ENCODE results near the gene SSH3. TPM values are rescaled to one million over a fixed set of nuclear protein-coding genes. Genes with fewer than 3 reads are reported as not detected.
"Not testable (repeated sequence)": the region's sequence is repeated elsewhere in the genome, so short reads cannot be mapped to it uniquely, and the experiment has no call there.

SSH3 gene
- total RNA-seq, 2 donors from 2014 or later: 19.2 to 32.3 TPM

DNA sequence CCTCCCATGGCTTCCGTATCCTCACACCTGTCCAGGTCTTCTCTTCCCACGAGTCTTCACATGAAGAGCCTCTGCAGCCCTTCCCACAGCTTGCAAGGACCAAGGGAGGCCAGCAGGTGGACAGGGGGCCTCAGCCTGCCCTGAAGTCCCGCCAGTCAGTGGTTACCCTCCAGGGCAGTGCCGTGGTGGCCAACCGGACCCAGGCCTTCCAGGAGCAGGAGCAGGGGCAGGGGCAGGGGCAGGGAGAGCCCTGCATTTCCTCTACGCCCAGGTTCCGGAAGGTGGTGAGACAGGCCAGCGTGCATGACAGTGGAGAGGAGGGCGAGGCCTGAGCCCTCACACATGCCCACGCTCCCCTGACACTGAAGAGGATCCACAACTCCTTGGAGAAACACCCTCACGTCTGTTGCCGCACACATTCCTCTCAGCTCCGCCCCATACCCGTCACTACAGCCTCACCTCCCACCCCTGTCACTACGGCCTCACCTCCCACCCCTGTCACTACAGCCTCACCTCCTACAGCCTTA lies 8.3 kb downstream of the SSH3 start:
- DNase-seq (ENCODE audit: low spot score) (no peak), ATAC-seq (peak; percentile 32 to 41)
- no peak overlapping the region for H3K27ac Mint-ChIP-seq
- no peaks in the 10 kb centered on the region for H3K36me3 Mint-ChIP-seq
- no peaks in the 10 kb centered on the region for H3K9me3 Mint-ChIP-seq
- no peak overlapping the region for H3K4me3 Mint-ChIP-seq
- no peaks in the 10 kb centered on the region for H3K27me3 Mint-ChIP-seq
- peaks cover 16 to 17% of the 10 kb centered on the region in 2 donors for H3K4me1 Mint-ChIP-seq (ENCODE audit: low read depth in 2 of 2)

GRCh38 chr11:67312187-67313021 lies 9.1 kb downstream of the SSH3 start:
- DNase-seq (ENCODE audit: low spot score): no peak
- H3K4me1 Mint-ChIP-seq (ENCODE audit: low read depth in 2 of 2): peaks cover 20 to 21% of the 10 kb centered on the region in 2 donors
- no peak for ATAC-seq
- no peaks in the 10 kb centered on the region for H3K9me3 Mint-ChIP-seq
- H3K36me3 Mint-ChIP-seq: no peaks in the 10 kb centered on the region
- no peaks in the 10 kb centered on the region for H3K27me3 Mint-ChIP-seq
- peak overlapping the region; percentile 71 to 80 for H3K27ac Mint-ChIP-seq
- H3K4me3 Mint-ChIP-seq: no peak overlapping the region

GRCh38 chr11:67313125-67313890 lies 10.0 kb downstream of the SSH3 start:
- no peak overlapping the region for H3K4me3 Mint-ChIP-seq
- ATAC-seq (no peak), DNase-seq (ENCODE audit: low spot score) (no peak)
- H3K27ac Mint-ChIP-seq: peak overlapping the region; percentile 71 to 80
- no peaks in the 10 kb centered on the region for H3K36me3 Mint-ChIP-seq
- H3K9me3 Mint-ChIP-seq: no peaks in the 10 kb centered on the region
- peaks cover 26 to 27% of the 10 kb centered on the region in 2 donors for H3K4me1 Mint-ChIP-seq (ENCODE audit: low read depth in 2 of 2)
- no peaks in the 10 kb centered on the region for H3K27me3 Mint-ChIP-seq

GRCh38 chr11:67314218-67314617 lies 10.9 kb downstream of the SSH3 start:
- no peaks in the 10 kb centered on the region for H3K9me3 Mint-ChIP-seq
- DNase-seq (ENCODE audit: low spot score) (no peak), ATAC-seq (no peak)
- H3K4me1 Mint-ChIP-seq (ENCODE audit: low read depth in 2 of 2): peaks cover 30 to 32% of the 10 kb centered on the region in 2 donors
- H3K36me3 Mint-ChIP-seq: no peaks in the 10 kb centered on the region
- peak overlapping the region; percentile 71 to 73 for H3K27ac Mint-ChIP-seq
- H3K4me3 Mint-ChIP-seq: no peak overlapping the region
- H3K27me3 Mint-ChIP-seq: peaks cover 0 to 3% of the 10 kb centered on the region in 2 donors

DNA sequence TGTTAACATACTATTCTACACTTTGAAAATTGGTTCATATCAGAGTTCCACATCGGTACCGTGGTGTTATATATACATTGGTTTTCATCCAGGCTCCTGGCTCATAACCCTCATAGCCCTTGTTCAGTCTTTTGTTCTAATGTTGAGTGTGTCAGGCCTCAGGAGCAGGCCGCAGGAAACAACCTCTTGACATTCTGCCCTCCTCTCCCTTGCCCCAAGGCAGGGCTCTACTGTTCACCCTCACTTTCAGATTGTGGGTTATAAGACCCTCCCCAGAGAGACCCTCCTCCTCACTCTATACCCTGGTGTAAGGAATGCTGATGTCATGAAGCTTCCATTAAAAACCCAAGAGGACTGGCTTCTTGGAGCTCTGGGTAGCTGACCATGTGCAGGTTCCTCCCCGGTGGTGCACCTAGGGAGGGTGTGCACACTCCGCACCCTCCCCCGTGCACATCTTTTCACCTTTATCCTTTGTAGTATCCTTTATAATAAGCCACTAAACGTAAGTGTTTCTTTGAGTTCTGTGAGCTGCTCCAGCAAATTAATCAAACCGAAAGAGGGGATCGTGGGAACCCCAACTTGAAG lies 12.1 kb downstream of the SSH3 start:
- peaks cover 0 to 9% of the 10 kb centered on the region in 2 donors for H3K27me3 Mint-ChIP-seq
- peak overlapping the region in 1 of 2 donors; percentile 14 for H3K27ac Mint-ChIP-seq
- DNase-seq (ENCODE audit: low spot score): no peak
- peaks cover 30 to 32% of the 10 kb centered on the region in 2 donors for H3K4me1 Mint-ChIP-seq (ENCODE audit: low read depth in 2 of 2)
- no peak overlapping the region for H3K4me3 Mint-ChIP-seq
- no peaks in the 10 kb centered on the region for H3K9me3 Mint-ChIP-seq
- H3K36me3 Mint-ChIP-seq: no peaks in the 10 kb centered on the region
- no peak for ATAC-seq

DNA sequence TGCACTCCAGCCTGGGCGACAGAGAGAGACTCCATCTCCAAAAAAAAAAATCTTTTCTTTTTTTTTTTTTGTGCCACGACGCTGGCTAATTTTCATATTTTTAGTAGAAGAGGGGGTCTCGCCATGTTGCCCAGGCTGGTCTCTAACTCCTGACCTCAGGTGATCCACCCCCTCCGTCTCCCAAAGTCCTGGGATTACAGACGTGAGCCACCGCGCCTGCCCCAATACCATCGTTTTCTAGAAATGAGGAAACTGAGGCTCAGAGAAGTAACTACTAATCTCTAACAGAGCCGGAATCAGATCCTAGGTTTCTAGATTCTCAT lies 13.5 kb downstream of the SSH3 start:
- Mint-ChIP-seq H3K4me1 (ENCODE audit: low read depth in 2 of 2) (peaks cover 30 to 32% of the 10 kb centered on the region in 2 donors), H3K36me3 (no peaks in the 10 kb centered on the region), H3K27me3 (peaks cover 0 to 10% of the 10 kb centered on the region in 2 donors), H3K4me3 (peak overlapping the region; percentile 98), H3K9me3 (no peaks in the 10 kb centered on the region), H3K27ac (peak overlapping the region; percentile 95 to 97)
- DNase-seq (ENCODE audit: low spot score) (no peak), ATAC-seq (no peak)

DNA sequence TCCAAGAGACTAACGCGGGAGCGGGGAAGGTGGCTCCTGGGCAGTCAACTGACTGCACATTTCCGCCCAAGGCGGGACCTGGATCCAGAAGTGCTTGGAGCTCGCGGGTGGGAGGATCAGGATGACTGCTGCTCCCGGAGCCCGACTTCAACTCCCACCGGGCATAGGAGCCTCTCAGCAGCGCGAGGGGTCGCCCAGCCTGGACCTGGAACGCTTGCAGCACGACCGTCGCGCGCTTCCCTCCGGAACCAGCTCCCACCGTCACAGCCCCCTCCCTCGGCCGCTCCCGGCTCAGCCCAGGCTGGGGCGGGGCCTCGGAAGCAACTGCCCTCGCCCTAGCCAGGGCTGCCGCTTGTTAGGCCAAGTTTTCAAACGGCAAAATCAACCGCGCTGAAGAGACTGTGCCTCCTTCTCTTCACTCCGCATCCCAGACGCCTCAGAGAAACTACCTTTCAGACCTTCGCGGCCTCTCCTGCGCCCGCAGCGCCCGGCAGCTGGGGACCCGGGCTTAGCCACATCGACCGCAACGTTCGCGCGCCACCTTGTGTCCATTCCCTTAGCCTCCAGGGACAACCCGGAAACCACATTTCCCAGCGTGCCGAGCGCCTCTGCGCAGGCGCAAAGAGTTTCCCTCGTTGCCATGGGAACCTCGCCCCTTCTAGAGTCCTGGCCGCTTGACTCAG lies 14.0 kb downstream of the SSH3 start:
- DNase-seq (ENCODE audit: low spot score) (peak; percentile 97), ATAC-seq (peak; percentile 93 to 94)
- Mint-ChIP-seq H3K4me1 (ENCODE audit: low read depth in 2 of 2) (peaks cover 28 to 30% of the 10 kb centered on the region in 2 donors), H3K9me3 (no peaks in the 10 kb centered on the region), H3K27me3 (peaks cover 0 to 10% of the 10 kb centered on the region in 2 donors), H3K27ac (peak overlapping the region; percentile 95 to 97), H3K4me3 (peak overlapping the region; percentile 98), H3K36me3 (no peaks in the 10 kb centered on the region)

- Mint-ChIP-seq H3K9me3 (no peaks in the 10 kb centered on the region), H3K27me3 (peaks cover 0 to 10% of the 10 kb centered on the region in 2 donors), H3K36me3 (no peaks in the 10 kb centered on the region), H3K4me1 (ENCODE audit: low read depth in 2 of 2) (peaks cover 23% of the 10 kb centered on the region in 2 donors), H3K4me3 (peak overlapping the region; percentile 98), H3K27ac (peak overlapping the region; percentile 95 to 97)
- no peak for ATAC-seq
- DNase-seq (ENCODE audit: low spot score): no peak
Observed at GRCh38 chr11:67317888-67318555, 14.7 kb downstream of the SSH3 start.

DNA sequence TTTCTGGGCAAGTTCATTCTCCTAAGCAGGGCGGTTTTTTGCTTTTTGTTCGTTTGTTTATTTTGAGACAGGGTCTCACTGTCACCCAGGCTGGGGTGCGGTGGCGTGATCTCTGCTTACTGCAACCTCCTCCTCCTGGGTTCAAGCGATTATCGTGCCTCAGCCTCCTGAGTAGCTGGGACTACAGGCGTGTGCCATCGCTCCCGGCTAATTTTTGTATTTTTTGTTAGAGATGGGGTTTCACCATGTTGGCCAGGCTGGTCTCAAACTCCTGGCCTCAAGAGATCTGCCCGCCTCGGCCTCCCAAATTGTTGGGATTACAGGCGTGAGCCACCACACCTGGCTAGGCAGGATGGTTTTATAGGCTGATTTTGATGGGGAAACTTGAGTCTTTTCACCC lies 15.5 kb downstream of the SSH3 start:
- Mint-ChIP-seq H3K4me1 (ENCODE audit: low read depth in 2 of 2) (peaks cover 16 to 21% of the 10 kb centered on the region in 2 donors), H3K4me3 (peak overlapping the region; percentile 98), H3K27ac (peak overlapping the region in 1 of 2 donors; percentile 28)
- not testable (repeated sequence) for H3K27me3 Mint-ChIP-seq; ATAC-seq; H3K9me3 Mint-ChIP-seq; DNase-seq (ENCODE audit: low spot score); H3K36me3 Mint-ChIP-seq

DNA sequence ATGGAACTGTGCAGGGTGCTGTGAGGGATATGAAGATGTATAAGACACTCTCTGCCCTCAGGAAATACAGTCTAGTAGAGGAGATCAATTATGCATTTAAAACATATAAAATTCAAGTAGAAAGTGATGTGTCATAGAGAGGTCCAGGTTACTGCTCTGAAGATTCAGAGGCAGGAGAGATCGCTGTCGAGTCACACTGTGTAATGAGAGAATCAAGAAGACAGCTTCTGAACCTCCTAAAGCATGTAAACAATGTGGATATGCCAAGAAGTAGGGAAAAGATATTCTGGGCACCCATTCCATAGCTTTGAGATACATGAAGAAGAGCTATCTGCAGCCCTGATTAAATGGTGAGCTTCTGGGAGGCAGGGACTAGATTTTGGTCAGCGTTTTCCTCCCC lies 16.7 kb downstream of the SSH3 start:
- ATAC-seq (no peak), DNase-seq (ENCODE audit: low spot score) (no peak)
- peaks cover 0 to 10% of the 10 kb centered on the region in 2 donors for H3K27me3 Mint-ChIP-seq
- H3K9me3 Mint-ChIP-seq: no peaks in the 10 kb centered on the region
- H3K27ac Mint-ChIP-seq: no peak overlapping the region
- no peak overlapping the region for H3K4me3 Mint-ChIP-seq
- H3K36me3 Mint-ChIP-seq: no peaks in the 10 kb centered on the region
- peaks cover 12 to 16% of the 10 kb centered on the region in 2 donors for H3K4me1 Mint-ChIP-seq (ENCODE audit: low read depth in 2 of 2)

DNA sequence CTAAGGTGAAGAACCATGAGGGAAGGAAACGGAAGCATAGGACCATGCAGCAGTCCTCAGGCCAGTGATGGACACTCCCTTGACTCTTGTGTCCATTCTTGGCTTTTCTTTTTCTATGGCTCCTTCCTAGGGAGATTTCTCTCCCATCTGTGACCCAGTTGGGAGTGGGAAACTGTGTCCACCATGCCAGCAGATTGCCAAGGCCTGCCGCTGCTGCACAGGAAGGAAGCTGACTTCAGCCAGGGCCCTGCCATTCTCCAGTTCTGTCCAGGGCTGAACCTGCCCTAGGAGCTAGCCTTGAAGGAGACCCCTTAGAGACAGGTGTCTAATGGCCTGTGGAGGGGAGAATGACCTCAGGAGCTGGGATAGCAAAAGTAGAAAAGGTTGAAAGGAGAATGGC lies 17.4 kb downstream of the SSH3 start:
- Mint-ChIP-seq H3K9me3 (no peaks in the 10 kb centered on the region), H3K4me1 (ENCODE audit: low read depth in 2 of 2) (peaks cover 12 to 16% of the 10 kb centered on the region in 2 donors), H3K36me3 (no peaks in the 10 kb centered on the region), H3K27me3 (peaks cover 0 to 10% of the 10 kb centered on the region in 2 donors), H3K4me3 (no peak overlapping the region), H3K27ac (no peak overlapping the region)
- DNase-seq (ENCODE audit: low spot score) (no peak), ATAC-seq (no peak)

- ATAC-seq: no peak
- no peak for DNase-seq (ENCODE audit: low spot score)
- Mint-ChIP-seq H3K27ac (no peak overlapping the region), H3K4me3 (no peak overlapping the region), H3K4me1 (ENCODE audit: low read depth in 2 of 2) (peaks cover 12 to 16% of the 10 kb centered on the region in 2 donors), H3K9me3 (no peaks in the 10 kb centered on the region), H3K27me3 (peaks cover 0 to 10% of the 10 kb centered on the region in 2 donors), H3K36me3 (no peaks in the 10 kb centered on the region)
Observed at GRCh38 chr11:67321313-67321871, 18.1 kb downstream of the SSH3 start.
